ENCODE data around the gene MIA2.

GRCh38 chr14:39319381-39319780, 85.7 kb downstream of the MIA2 start:
- no peak for TF ChIP-seq POLR2AphosphoS5 (IDR thresholded peaks at IDR 0.05; ENCODE audit: low read depth, low read length)
- TF ChIP-seq POLR2A (IDR thresholded peaks at IDR 0.05; ENCODE audit: low read depth, low read length) = no peak

Data from GM12892 (cell line).